Skeletal muscle satellite cell (primary cell): ENCODE measurements around the gene OR14I1.

ENCODE experiments used
- H3K27me3 ChIP-seq: 2 replicates; pipeline ENCODE4 v1.7.0; 2013; ENCODE audit warnings: low read length; ENCODE audit not compliant: control insufficient read depth, insufficient read depth
- H3K36me3 ChIP-seq: 2 replicates; pipeline ENCODE4 v1.7.0; 2013; ENCODE audit warnings: mild to moderate bottlenecking, control low read depth, low read length; ENCODE audit not compliant: insufficient read depth
- H3K4me1 ChIP-seq: 2 replicates; pipeline ENCODE4 v1.7.0; 2013; ENCODE audit warnings: low read length; ENCODE audit not compliant: control insufficient read depth, insufficient read depth
- H3K4me2 ChIP-seq: 2 replicates; pipeline ENCODE4 v1.7.0; 2013; ENCODE audit warnings: mild to moderate bottlenecking, low read length
- H3K4me3 ChIP-seq: 2 replicates; pipeline ENCODE4 v1.7.0; 2013; ENCODE audit warnings: low read length
- H3K9ac ChIP-seq: 2 replicates; pipeline ENCODE4 v1.7.0; 2013; ENCODE audit warnings: mild to moderate bottlenecking, low read depth, low read length, moderate library complexity
- H3K9me3 ChIP-seq: replicated peaks from 2 replicates; pipeline ENCODE4 v1.7.0; 2013; ENCODE audit warnings: mild to moderate bottlenecking, control low read depth, low read length

The OR14I1 gene

DNA sequence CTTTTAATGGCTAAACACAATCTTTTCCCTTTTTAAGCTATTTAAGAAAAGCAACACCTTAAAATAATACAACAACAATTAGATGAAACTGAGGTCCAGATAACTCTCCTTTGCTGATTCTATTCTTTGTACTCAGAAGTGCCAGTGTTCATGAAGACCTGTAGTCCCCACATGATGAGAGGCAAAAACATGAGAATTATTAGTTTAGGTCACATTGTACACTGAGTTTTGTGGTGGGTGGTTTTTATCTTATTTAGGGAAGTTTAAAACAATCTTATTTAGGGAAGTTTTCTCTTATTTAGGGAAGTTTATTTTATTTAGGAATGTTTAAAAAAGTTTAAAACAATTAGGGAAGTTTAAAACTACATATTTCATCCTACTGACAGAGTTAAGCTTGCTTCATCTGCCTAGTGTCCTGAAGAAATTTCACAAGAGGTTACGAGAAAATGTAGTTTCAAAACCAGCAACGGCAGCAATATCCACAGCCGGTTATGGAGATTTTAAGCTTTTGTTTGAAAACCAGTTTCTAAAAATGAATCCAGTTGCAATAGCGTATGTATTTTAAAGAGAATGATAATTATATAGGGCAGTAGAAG, 7.8 kb upstream of the OR14I1 start:
- no peak overlapping the region for H3K4me3 ChIP-seq
- no peaks in the 10 kb centered on the region for H3K4me1 ChIP-seq
- no peaks in the 10 kb centered on the region for H3K27me3 ChIP-seq
- H3K4me2 ChIP-seq = no peak overlapping the region
- no peaks in the 10 kb centered on the region for H3K36me3 ChIP-seq
- H3K9me3 ChIP-seq = peaks cover 11% of the 10 kb centered on the region
- no peak overlapping the region for H3K9ac ChIP-seq

DNA sequence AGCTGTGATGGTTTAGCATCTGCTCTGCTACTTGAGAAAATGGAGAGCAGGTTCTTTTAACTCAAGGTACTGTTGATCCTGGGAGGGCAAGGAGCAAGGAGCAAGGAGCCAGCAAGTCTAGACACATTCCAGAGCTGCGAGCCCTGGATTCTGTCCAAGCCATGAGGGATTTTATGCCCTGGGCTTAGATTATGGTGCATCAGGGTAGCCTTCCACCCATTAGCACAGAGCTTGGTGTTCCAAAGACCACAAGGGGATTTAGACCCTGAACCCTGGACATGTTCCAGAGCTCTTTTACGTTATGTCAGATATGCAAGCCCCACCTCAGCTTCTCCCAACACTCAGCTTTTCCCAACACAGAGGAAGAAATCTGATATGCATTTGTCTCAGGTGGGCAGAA, 2.0 kb upstream of the OR14I1 start:
- Histone ChIP-seq H3K27me3 (no peaks in the 10 kb centered on the region), H3K4me3 (no peak overlapping the region), H3K36me3 (no peaks in the 10 kb centered on the region), H3K9ac (no peak overlapping the region), H3K4me1 (no peaks in the 10 kb centered on the region), H3K9me3 (no peaks in the 10 kb centered on the region), H3K4me2 (no peak overlapping the region)

DNA sequence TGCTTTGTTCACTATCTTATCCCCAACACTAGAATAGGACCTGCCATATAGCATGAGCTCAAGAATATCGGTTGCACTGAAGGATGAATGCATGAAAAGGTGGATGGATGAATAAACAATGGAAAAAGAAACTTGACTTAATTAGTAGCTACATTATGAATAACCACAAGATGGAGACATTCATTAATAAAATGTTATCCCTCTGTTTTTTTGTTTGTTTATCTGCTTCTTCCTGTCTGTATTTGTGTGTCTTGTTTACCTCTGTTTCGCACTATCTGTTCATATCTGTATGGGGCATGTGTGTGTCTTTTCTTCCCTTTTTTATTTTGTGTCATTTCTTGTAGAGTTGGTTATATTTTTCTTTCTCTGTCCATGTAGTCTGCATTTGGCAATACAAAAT, 1.1 kb upstream of the OR14I1 start:
- H3K4me2 ChIP-seq = no peak overlapping the region
- no peaks in the 10 kb centered on the region for H3K27me3 ChIP-seq
- H3K36me3 ChIP-seq = no peaks in the 10 kb centered on the region
- no peak overlapping the region for H3K9ac ChIP-seq
- no peaks in the 10 kb centered on the region for H3K9me3 ChIP-seq
- H3K4me1 ChIP-seq = no peaks in the 10 kb centered on the region
- H3K4me3 ChIP-seq = no peak overlapping the region

DNA sequence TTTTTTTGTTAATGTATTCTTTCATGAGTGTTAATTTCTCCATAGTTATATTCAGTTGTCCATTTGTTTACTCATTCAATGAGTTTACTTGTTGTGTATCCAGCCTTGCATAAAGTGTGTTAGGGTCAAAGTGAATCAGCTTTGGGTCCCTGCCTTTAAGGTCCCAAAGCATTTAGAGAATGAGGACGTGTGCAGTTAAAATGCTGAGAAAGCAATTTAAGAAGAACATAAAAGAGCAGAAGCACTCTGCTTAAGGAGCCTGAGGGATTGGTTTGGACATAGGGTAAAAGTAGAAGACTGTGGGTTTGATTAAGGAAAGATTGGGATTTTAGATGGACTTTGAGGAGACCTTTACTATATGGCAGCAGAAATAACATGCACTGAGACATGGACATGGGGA, 3.5 kb downstream of the OR14I1 start:
- Histone ChIP-seq H3K4me3 (no peak overlapping the region), H3K4me1 (no peaks in the 10 kb centered on the region), H3K36me3 (no peaks in the 10 kb centered on the region), H3K9me3 (no peaks in the 10 kb centered on the region), H3K27me3 (no peaks in the 10 kb centered on the region), H3K4me2 (no peak overlapping the region), H3K9ac (no peak overlapping the region)

DNA sequence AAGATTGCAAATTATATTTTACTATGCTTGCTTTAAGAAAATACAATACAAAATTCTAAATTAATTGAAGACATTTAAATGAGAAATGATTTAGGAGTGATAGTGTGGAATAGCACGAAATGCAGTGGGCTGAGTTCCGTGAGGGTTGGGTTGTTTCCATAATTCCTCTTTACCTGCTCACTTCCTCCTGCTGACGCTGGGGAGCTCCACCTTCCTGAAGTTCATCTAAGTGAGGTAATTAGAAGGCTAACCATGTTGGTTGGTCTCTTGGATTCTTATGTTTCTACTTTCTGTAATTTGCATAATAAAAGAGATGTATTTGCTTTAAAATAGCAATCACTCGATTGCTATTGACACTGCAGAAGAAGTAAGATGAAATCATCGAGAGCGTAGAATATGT, 4.7 kb downstream of the OR14I1 start:
- Histone ChIP-seq H3K36me3 (no peaks in the 10 kb centered on the region), H3K9ac (no peak overlapping the region), H3K4me3 (no peak overlapping the region), H3K4me1 (no peaks in the 10 kb centered on the region), H3K9me3 (no peaks in the 10 kb centered on the region), H3K27me3 (no peaks in the 10 kb centered on the region), H3K4me2 (no peak overlapping the region)

DNA sequence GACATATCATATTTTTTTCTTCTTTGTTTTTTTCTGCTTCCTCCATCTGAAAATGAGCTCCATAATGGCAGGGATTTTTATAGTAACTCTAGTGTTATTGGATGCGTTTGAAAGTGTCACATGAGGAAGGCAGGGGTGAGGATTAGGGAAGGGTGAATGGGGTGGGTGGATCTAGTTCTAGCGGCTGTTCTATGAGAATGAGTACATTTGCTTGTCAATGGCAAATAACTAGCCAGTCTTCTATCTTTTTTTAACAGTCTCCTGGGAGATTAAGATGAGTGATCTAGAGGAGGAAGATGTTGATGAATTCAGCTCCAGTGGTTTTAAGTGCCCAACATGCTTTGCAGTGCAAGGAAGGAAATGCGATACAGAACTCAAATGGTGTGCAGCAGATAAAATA, 5.8 kb downstream of the OR14I1 start:
- H3K4me1 ChIP-seq = no peaks in the 10 kb centered on the region
- H3K4me3 ChIP-seq = no peak overlapping the region
- H3K4me2 ChIP-seq = no peak overlapping the region
- H3K27me3 ChIP-seq = no peaks in the 10 kb centered on the region
- H3K36me3 ChIP-seq = no peaks in the 10 kb centered on the region
- peaks cover 3% of the 10 kb centered on the region for H3K9me3 ChIP-seq
- H3K9ac ChIP-seq = no peak overlapping the region

DNA sequence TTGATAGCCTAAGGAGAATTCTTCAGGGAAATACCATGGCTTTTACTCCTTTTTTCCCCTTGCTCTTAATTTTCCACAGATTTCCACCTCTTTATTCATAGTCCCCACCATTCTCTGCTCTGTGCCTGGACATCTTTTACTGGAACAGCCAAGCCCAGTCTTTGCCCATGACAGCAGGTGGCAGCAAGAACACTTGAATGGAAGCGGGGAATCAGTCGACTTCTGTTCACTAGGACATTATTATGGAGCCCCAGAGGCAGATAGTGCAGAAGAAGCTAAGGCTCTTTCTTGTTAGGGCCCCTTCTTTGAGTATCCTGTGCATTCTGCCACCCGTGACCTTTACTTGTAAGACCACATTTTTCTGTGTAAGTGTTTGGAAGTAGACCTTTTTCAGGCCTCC, 6.3 kb downstream of the OR14I1 start:
- H3K36me3 ChIP-seq = no peaks in the 10 kb centered on the region
- no peak overlapping the region for H3K9ac ChIP-seq
- H3K9me3 ChIP-seq = peaks cover 3% of the 10 kb centered on the region
- no peak overlapping the region for H3K4me2 ChIP-seq
- no peaks in the 10 kb centered on the region for H3K27me3 ChIP-seq
- H3K4me1 ChIP-seq = no peaks in the 10 kb centered on the region
- H3K4me3 ChIP-seq = no peak overlapping the region

DNA sequence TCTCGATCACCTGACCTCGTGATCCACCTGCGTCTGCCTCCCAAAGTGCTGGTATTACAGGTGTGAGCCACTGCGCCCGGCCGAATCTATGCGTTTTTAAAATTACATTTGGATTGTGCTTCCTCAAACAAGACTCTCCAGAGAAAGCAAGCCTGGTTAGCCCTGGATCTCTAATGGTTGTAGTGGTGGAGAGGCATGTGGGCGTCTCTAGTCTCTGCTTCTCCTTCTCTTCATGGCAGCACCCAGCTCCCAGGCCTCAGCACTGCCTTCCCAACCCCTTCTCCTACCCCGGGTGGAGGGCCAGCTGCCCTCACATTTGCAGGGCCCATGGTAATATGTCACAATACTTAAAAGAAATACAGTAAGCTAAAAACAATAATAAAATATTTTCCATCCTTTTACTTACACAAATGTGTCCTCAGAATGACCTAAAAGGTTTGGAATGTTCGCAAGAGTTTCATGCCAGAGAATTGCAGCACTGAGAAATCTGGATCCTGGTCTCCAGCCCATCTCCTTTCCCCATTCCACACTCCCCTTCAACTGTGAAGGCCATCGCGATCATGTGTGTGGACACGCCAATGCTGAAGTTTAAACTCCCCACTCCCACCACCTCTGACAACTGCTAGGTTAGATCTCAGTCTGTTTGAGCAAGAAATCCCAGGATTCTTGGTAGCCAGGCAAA, 7.0 kb downstream of the OR14I1 start:
- Histone ChIP-seq H3K9me3 (peaks cover 3% of the 10 kb centered on the region), H3K36me3 (no peaks in the 10 kb centered on the region), H3K4me1 (no peaks in the 10 kb centered on the region), H3K9ac (no peak overlapping the region), H3K27me3 (no peaks in the 10 kb centered on the region), H3K4me2 (no peak overlapping the region), H3K4me3 (no peak overlapping the region)

DNA sequence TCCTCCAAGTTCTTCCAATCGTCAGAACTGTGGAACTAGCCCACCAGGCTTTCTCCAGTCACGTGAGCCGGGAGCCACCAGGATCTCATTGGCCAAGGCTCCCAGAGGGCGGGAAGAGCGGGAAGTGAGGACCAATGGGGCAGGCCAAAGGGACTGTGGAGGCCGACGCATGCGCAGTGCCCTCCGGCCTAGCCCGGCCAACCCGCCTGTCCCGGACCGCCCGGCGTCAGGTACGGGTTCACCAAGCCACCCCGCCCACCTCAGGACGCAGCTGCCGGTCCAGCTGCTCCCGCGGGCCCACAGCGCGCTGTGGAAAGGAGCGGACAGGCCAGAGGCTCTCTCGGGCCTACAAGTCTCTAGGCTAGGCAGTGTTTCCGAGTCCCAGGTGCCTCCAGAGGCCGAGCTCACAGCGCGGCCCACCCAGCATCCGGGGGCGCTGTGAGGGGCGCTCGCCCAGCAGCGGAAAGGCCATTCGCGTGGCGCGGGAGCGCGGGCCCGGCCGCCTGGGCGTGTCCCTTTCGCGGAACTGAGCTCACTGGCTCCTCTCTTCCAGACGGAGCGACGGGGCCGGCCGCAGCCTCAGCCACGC, 10.9 kb downstream of the OR14I1 start:
- H3K36me3 ChIP-seq = no peaks in the 10 kb centered on the region
- no peaks in the 10 kb centered on the region for H3K27me3 ChIP-seq
- H3K9ac ChIP-seq = no peak overlapping the region
- H3K4me2 ChIP-seq = no peak overlapping the region
- H3K9me3 ChIP-seq = peaks cover 3% of the 10 kb centered on the region
- H3K4me3 ChIP-seq = no peak overlapping the region
- no peaks in the 10 kb centered on the region for H3K4me1 ChIP-seq

DNA sequence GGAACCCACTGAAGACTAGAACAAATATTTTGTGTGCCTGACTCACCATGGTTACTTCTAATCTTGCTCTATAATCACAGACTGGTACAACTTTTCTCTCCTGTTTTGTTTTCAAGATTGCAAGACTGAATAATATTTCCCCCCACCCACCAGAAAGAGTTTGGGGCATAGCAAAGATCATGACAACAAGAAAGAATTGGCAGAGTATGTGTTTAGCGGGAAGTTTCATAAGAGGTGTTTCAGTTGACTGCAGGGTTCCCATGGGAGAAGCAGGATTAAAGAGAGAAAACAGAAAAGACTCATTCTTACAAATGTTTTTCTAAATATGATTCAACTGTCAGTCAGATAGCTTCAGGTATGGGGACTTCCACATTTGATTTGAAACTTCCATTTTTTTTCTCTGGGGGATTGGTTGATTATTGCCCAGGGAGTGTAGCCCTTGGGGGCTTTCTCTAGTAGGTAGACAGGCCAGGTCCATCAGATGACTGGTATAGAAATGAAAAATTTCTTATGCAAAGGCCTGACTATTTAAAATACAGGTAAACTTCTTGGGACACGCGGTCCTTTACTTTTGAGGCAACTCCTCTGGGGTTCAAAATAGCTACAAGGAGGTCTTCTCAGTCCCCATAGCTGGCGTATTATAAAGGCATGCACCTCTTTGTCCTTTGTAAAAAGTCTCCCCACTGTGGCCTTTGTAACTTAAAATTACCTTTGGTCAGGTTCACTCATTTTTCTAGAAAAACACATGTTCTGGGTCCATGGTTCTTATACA, 13.9 kb downstream of the OR14I1 start:
- Histone ChIP-seq H3K4me2 (no peak overlapping the region), H3K9ac (no peak overlapping the region), H3K4me1 (no peaks in the 10 kb centered on the region), H3K4me3 (no peak overlapping the region), H3K27me3 (no peaks in the 10 kb centered on the region), H3K36me3 (no peaks in the 10 kb centered on the region), H3K9me3 (peaks cover 3% of the 10 kb centered on the region)

DNA sequence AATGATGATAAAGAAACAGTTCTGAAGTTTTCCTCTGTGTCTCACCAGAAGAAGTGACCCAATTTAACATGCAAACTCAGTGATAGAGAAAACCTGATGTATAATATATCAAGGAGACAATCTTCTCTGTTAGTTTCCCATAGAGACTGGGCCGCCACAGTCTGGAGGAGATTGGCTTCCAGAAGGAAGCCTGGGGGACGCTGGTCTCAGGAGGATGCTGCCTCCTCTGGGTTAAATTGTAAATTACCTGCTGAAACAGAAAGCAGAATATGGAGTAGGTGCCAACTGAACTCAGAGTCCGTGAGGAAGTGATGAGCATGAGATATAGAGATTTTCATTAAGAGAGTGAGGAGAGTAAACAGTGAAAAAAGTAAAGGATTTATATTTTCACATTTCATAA, 15.8 kb downstream of the OR14I1 start:
- Histone ChIP-seq H3K36me3 (no peaks in the 10 kb centered on the region), H3K9me3 (no peaks in the 10 kb centered on the region), H3K4me2 (no peak overlapping the region), H3K4me1 (no peaks in the 10 kb centered on the region), H3K27me3 (no peaks in the 10 kb centered on the region), H3K4me3 (no peak overlapping the region), H3K9ac (no peak overlapping the region)
